K562 (cell line): Measurements from ENCODE around the gene AACS.

ENCODE experiments used
- BACH1 ChIP-seq: fragments of 200-800 bp; sonication (Bioruptor generic); IDR thresholded peaks from 2 replicates; pipeline ENCODE4 v1.6.1; 2016; ENCODE audit warnings: missing genetic modification characterization, missing compliant biosample characterization
- GTF2F1 ChIP-seq: IDR thresholded peaks from 2 replicates; pipeline ENCODE4 v1.6.1; 2011; ENCODE audit warnings: low read depth, low read length, improper control_type of control experiment
- HDAC6 ChIP-seq: IDR thresholded peaks from 2 replicates; pipeline ENCODE4 v1.6.1; 2012; ENCODE audit warnings: low read depth, mild to moderate bottlenecking, control low read depth, inconsistent platforms, low read length, moderate library complexity
- HMG20A ChIP-seq: fragments of 450-650 bp; formaldehyde crosslinking; conservative IDR thresholded peaks from 2 replicates; pipeline ENCODE4 v1.4.0; 2020; ENCODE audit warnings: mild to moderate bottlenecking, mixed read lengths
- IFI16 ChIP-seq: fragments of 250-450 bp; sonication (Bioruptor Pico); IDR thresholded peaks from 2 replicates; pipeline ENCODE4 v2.1.2; 2022; ENCODE audit warnings: mild to moderate bottlenecking, inconsistent platforms
- KLF1 ChIP-seq: fragments of 450-650 bp; IDR thresholded peaks from 2 replicates; pipeline ENCODE4 v1.6.1; 2016; ENCODE audit warnings: missing genetic modification characterization, missing compliant biosample characterization
- POLR2AphosphoS2 ChIP-seq: IDR thresholded peaks from 2 replicates; pipeline ENCODE4 v1.6.1; 2012; ENCODE audit warnings: low read length, improper control_type of control experiment
- RBBP5 ChIP-seq: fragments of 200-600 bp; sonication (generic); IDR thresholded peaks from 2 replicates; pipeline ENCODE4 v1.6.1; 2012; ENCODE audit warnings: borderline replicate concordance, mild to moderate bottlenecking, low read length, control low read depth, inconsistent platforms; ENCODE audit not compliant: insufficient read depth, poor library complexity, severe bottlenecking
- SAFB ChIP-seq: fragments of 200-400 bp; formaldehyde crosslinking; IDR thresholded peaks from 2 replicates; pipeline ENCODE4 v1.6.1; 2017; ENCODE audit warnings: low read depth, low read length, borderline replicate concordance
- ZBED1 ChIP-seq: IDR thresholded peaks from 2 replicates; pipeline ENCODE4 v1.6.1; 2014
- TF ChIP-seq, protein P1 (sequence below): sonication (generic); formaldehyde crosslinking; IDR thresholded peaks from 2 replicates; pipeline ENCODE4 v1.9.0; 2022; ENCODE audit warnings: mild to moderate bottlenecking, missing genetic modification reagents
- TF ChIP-seq, protein P2 (sequence below): sonication (generic); formaldehyde crosslinking; IDR thresholded peaks from 2 replicates; pipeline ENCODE4 v1.8.1; 2023; ENCODE audit warnings: mild to moderate bottlenecking, missing genetic modification reagents
- TF ChIP-seq, protein P3 (sequence below), 2 experiments: fragments of 450-650 bp in 1 of 2; sonication (generic) in 1 of 2; formaldehyde crosslinking in 1 of 2; IDR thresholded peaks in 1 of 2; conservative IDR thresholded peaks in 1 of 2; 2 replicates each; pipeline versions ENCODE4 v1.6.1 to v1.8.1; 2016 to 2023; ENCODE audit warnings: mild to moderate bottlenecking in 2 of 2, moderate library complexity in 2 of 2, inconsistent platforms in 1 of 2, missing genetic modification reagents in 1 of 2

DNA sequence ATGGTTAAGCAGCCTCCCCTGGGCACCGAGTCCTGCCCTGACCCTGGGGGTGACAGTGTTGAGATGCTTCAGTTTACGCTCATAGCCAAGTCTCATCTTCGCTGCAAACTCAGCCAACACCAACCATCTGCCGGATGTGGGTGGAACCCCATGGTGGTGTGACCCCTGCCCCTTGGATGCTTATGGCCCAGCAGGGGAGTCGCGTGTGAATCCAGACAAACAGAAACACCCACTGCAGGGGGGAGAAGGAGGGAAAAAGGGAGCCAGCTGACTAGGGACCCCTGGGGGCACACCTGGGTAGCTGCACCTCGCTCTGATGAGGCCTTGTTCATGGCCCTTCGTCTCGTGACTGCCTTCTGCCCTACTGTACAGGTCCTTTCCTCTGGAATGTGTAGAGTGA, 23.8 kb downstream of the AACS start:
- TF ChIP-seq GTF2F1 (no peak), RBBP5 (no peak), IFI16 (CRISPR knock-in tag) (no peak), BACH1 (tag) (no peak), POLR2AphosphoS2 (no peak), HMG20A (no peak), KLF1 (tag) (no peak), HDAC6 (no peak), ZBED1 (no peak), SAFB (no peak)
- TF ChIP-seq, protein P1, sequence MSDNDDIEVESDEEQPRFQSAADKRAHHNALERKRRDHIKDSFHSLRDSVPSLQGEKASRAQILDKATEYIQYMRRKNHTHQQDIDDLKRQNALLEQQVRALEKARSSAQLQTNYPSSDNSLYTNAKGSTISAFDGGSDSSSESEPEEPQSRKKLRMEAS (CRISPR knock-in tag), result no peak
- TF ChIP-seq, protein P2, sequence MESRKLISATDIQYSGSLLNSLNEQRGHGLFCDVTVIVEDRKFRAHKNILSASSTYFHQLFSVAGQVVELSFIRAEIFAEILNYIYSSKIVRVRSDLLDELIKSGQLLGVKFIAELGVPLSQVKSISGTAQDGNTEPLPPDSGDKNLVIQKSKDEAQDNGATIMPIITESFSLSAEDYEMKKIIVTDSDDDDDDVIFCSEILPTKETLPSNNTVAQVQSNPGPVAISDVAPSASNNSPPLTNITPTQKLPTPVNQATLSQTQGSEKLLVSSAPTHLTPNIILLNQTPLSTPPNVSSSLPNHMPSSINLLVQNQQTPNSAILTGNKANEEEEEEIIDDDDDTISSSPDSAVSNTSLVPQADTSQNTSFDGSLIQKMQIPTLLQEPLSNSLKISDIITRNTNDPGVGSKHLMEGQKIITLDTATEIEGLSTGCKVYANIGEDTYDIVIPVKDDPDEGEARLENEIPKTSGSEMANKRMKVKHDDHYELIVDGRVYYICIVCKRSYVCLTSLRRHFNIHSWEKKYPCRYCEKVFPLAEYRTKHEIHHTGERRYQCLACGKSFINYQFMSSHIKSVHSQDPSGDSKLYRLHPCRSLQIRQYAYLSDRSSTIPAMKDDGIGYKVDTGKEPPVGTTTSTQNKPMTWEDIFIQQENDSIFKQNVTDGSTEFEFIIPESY, result no peak
- TF ChIP-seq, protein P3, sequence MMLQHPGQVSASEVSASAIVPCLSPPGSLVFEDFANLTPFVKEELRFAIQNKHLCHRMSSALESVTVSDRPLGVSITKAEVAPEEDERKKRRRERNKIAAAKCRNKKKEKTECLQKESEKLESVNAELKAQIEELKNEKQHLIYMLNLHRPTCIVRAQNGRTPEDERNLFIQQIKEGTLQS (IDR thresholded peaks at IDR 0.05), result no peak
- TF ChIP-seq, protein P3 (CRISPR knock-in tag; conservative IDR thresholded peaks at IDR 0.05), result no peak
